Esophagus squamous epithelium (tissue), 5 donors: ENCODE measurements around the gene LRRTM3. TPM values are rescaled to one million over a fixed set of nuclear protein-coding genes. Genes with fewer than 3 reads are reported as not detected.

Experiments used
- DNase-seq: peaks from one replicate; lab custom pipeline; 2025; lab: John Stamatoyannopoulos, UW
- H3K27ac ChIP-seq, 4 donors: fragments of 200-600 bp; sonication (generic); one replicate each; pipeline ENCODE4 v1.5.1; 2016 to 2019; ENCODE audit warnings: mild to moderate bottlenecking in 1 of 4
- H3K27me3 ChIP-seq, 4 donors: fragments of 200-600 bp; sonication (generic); 1 replicate in 3 of 4; 2 replicates in 1 of 4; pipeline versions ENCODE4 v1.5.1 to v1.6.0; 2017 to 2021; ENCODE audit warnings: antibody characterized with exemption in 1 of 4
- H3K36me3 ChIP-seq, 3 donors: fragments of 200-600 bp; sonication (generic); one replicate each; pipeline ENCODE4 v1.5.1; 2016 to 2019
- H3K4me1 ChIP-seq, 3 donors: fragments of 200-600 bp; sonication (generic); one replicate each; pipeline ENCODE4 v1.5.1; 2017 to 2019
- H3K4me3 ChIP-seq, 4 donors: fragments of 200-600 bp; sonication (generic); 1 replicate in 3 of 4; 2 replicates in 1 of 4; pipeline ENCODE4 v1.5.1; 2016 to 2019; ENCODE audit warnings: mild to moderate bottlenecking in 2 of 4, moderate library complexity in 1 of 4
- H3K9me3 ChIP-seq, 3 donors: fragments of 200-600 bp; sonication (generic); one replicate each; pipeline ENCODE4 v1.5.1; 2016 to 2019
- CTCF ChIP-seq, 6 experiments: fragments of 450-650 bp in 4 of 6; fragments of 200-600 bp in 2 of 6; sonication (generic) in 2 of 6; IDR thresholded peaks; one replicate each; pipeline ENCODE4 v1.5.1; 2016 to 2019; ENCODE audit warnings: antibody characterized with exemption in 6 of 6, mild to moderate bottlenecking in 4 of 6, moderate library complexity in 4 of 6
- POLR2A ChIP-seq, 4 donors: fragments of 450-650 bp; IDR thresholded peaks; one replicate each; pipeline ENCODE4 v1.6.1; 2017; ENCODE audit warnings: antibody characterized with exemption in 4 of 4, mild to moderate bottlenecking in 4 of 4, moderate library complexity in 3 of 4
- WGBS, 2 donors: methylation state at CpG; one replicate each; pipeline ENCODE4 v1.1.5; 2018; 5-methylcytosine and 5-hydroxymethylcytosine counted together
- intact Hi-C: fragments of 100-400 bp; cut with DNase I; formaldehyde crosslinking; loops from one replicate; pipeline ENCODE4 v1.15.0; 2022
- total RNA-seq, 4 donors: library from RNA; depleted of rRNA; stranded (reverse); fragments of >200 nt; gene quantifications; one replicate each; pipeline ENCODE4 v1.1.0, GENCODE V29; 2016
- donor health status: DM: yes; HTN: yes; CAD: no.

The LRRTM3 gene
- total RNA-seq, 4 donors from 2014 or later, result under 0.01 TPM; not detected in 3

- WGBS, 2 donors, result 34 to 45% methylated on average over 5 of the region's 5 CpGs
- no peaks in the 10 kb centered on the region for H3K36me3 ChIP-seq
- H3K4me1 ChIP-seq, result peaks cover 0 to 11% (median 0%) of the 10 kb centered on the region in 3 donors
- H3K4me3 ChIP-seq, result no peak overlapping the region
- DNase-seq, result no peak
- intact Hi-C loops, result no loop called here
- H3K27ac ChIP-seq, result no peak overlapping the region
- H3K27me3 ChIP-seq, result peaks cover 0 to 52% (median 0%) of the 10 kb centered on the region in 4 donors
- TF ChIP-seq POLR2A (IDR thresholded peaks at IDR 0.05) (no peak), CTCF (IDR thresholded peaks at IDR 0.05) (no peak)
- no peaks in the 10 kb centered on the region for H3K9me3 ChIP-seq
Measured at GRCh38 chr10:66926841-66927240, 1.0 kb downstream of the LRRTM3 start.

GRCh38 chr10:66927251-66927935 is 1.6 kb downstream of the LRRTM3 start:
- TF ChIP-seq POLR2A (IDR thresholded peaks at IDR 0.05) (no peak), CTCF (IDR thresholded peaks at IDR 0.05) (no peak)
- peaks cover 0 to 11% (median 0%) of the 10 kb centered on the region in 3 donors for H3K4me1 ChIP-seq
- H3K27ac ChIP-seq, result no peak overlapping the region
- 60 to 64% methylated on average over 11 of the region's 11 CpGs for WGBS, 2 donors
- intact Hi-C loops, result no loop called here
- H3K4me3 ChIP-seq, result no peak overlapping the region
- H3K36me3 ChIP-seq, result no peaks in the 10 kb centered on the region
- H3K27me3 ChIP-seq, result peaks cover 0 to 54% (median 0%) of the 10 kb centered on the region in 4 donors
- no peak for DNase-seq
- H3K9me3 ChIP-seq, result no peaks in the 10 kb centered on the region

GRCh38 chr10:66927971-66928770 is 2.3 kb downstream of the LRRTM3 start:
- Histone ChIP-seq H3K9me3 (no peaks in the 10 kb centered on the region), H3K27ac (no peak overlapping the region), H3K4me3 (peak overlapping the region in 1 of 4 donors; percentile 26), H3K4me1 (peaks cover 0 to 11% (median 0%) of the 10 kb centered on the region in 3 donors), H3K36me3 (no peaks in the 10 kb centered on the region), H3K27me3 (peaks cover 0 to 54% (median 0%) of the 10 kb centered on the region in 4 donors)
- DNase-seq, result no peak
- intact Hi-C loops, result no loop called here
- 12 to 13% methylated on average over 13 to 16 of the region's 30 CpGs for WGBS, 2 donors
- TF ChIP-seq CTCF (IDR thresholded peaks at IDR 0.05), result no peak
- TF ChIP-seq POLR2A (IDR thresholded peaks at IDR 0.05), result no peak

GRCh38 chr10:66928776-66929175 is 2.9 kb downstream of the LRRTM3 start:
- Histone ChIP-seq H3K27me3 (peaks cover 0 to 54% (median 0%) of the 10 kb centered on the region in 4 donors), H3K4me3 (no peak overlapping the region), H3K27ac (no peak overlapping the region), H3K36me3 (no peaks in the 10 kb centered on the region), H3K4me1 (peaks cover 0 to 11% (median 0%) of the 10 kb centered on the region in 3 donors), H3K9me3 (no peaks in the 10 kb centered on the region)
- intact Hi-C loops, result no loop called here
- no peak for DNase-seq
- WGBS, 2 donors, result 43 to 63% methylated on average over 2 to 3 of the region's 3 CpGs
- TF ChIP-seq POLR2A (IDR thresholded peaks at IDR 0.05) (no peak), CTCF (IDR thresholded peaks at IDR 0.05) (no peak)

- H3K27me3 ChIP-seq, result peaks cover 0 to 54% (median 0%) of the 10 kb centered on the region in 4 donors
- H3K4me1 ChIP-seq, result peaks cover 0 to 11% (median 0%) of the 10 kb centered on the region in 3 donors
- H3K9me3 ChIP-seq, result no peaks in the 10 kb centered on the region
- no peak overlapping the region for H3K27ac ChIP-seq
- WGBS, 2 donors, result 39 to 44% methylated on average over 5 of the region's 5 CpGs
- no peak overlapping the region for H3K4me3 ChIP-seq
- TF ChIP-seq POLR2A (IDR thresholded peaks at IDR 0.05) (no peak), CTCF (IDR thresholded peaks at IDR 0.05) (no peak)
- no peak for DNase-seq
- intact Hi-C loops, result no loop called here
- no peaks in the 10 kb centered on the region for H3K36me3 ChIP-seq
Measured at GRCh38 chr10:66929375-66929774, 3.5 kb downstream of the LRRTM3 start.
